Stimulated activated naive CD8-positive, alpha-beta T cell treated with anti-CD3 and anti-CD28 coated beads, Interleukin-15, Interleukin-2, amounts not matched to agents 100 ng/mL and 50 ng/mL, for 24 hours (primary cell): ENCODE data around the gene RANBP9.
A peak's percentile ranks its signal among the peaks of the same experiment; 100 is the strongest.

Experiments
- H3K27ac Mint-ChIP-seq: one replicate; pipeline ENCODE4 v1.8.0; 2021; ENCODE audit warnings: mild to moderate bottlenecking, mixed read lengths
- H3K27me3 Mint-ChIP-seq: one replicate; pipeline ENCODE4 v1.8.0; 2021; ENCODE audit warnings: mixed read lengths
- H3K36me3 Mint-ChIP-seq: one replicate; pipeline ENCODE4 v1.8.0; 2021; ENCODE audit warnings: low read depth, mixed read lengths
- H3K4me1 Mint-ChIP-seq: one replicate; pipeline ENCODE4 v1.8.0; 2021; ENCODE audit warnings: low read depth, mixed read lengths
- H3K4me3 Mint-ChIP-seq: one replicate; pipeline ENCODE4 v1.8.0; 2021; ENCODE audit warnings: mild to moderate bottlenecking, mixed read lengths
- H3K9me3 Mint-ChIP-seq: one replicate; pipeline ENCODE4 v1.8.0; 2021; ENCODE audit warnings: mixed read lengths

Gene RANBP9

DNA sequence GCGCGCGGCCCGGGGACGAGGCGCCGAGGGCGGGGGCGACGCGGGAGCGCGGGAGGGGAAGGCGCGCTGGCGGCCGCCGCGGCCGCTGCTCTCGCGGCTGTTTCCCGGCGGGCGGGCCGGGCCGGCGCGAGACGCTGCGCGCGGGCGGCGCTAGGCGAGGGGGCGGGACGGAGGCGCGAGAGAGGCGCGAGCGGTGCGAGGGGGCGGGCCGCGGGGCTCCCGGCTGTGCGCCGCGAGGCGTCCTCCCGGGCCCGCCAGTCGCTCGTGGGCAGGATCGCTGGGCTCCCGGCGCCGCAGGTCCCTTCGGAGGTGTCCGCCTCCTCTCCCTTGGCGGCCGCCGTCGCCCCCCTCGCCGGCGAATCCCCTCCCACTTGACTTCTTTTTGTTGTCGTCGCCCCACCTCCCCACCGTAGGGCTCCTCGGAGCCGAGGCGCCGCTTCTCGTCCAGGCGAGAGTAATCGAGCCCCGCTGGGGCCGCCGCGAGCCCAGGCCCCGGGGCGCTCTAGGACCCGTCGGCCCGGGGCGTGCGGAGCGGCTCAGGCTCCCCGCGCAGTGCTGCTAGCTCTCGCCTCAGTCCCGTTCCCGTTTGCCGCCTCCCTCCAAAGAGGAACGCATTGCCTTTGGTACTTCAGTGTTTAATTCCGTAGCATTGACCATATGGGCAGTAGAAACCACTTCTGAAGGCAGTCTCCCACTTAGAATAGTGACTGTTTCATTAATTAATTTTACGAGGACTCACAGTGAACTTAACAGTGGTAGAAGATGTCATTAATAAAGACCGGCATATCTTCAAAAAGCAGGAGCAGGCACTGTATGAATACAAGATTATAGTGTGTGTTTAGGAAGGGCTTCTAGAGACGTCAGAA lies at the start of gene RANBP9:
TSS of gene RANBP9 (minus strand) at position 103 of the 866 bp plus-strand sequence. CDS start 330 bp downstream, outside the sequence.
- Mint-ChIP-seq H3K27ac (peak within 1 kb of the TSS; percentile 97), H3K36me3 (peaks cover 16% of the 10 kb centered on the region), H3K4me3 (peak within 1 kb of the TSS; percentile 93), H3K4me1 (peaks cover 63% of the 10 kb centered on the region), H3K9me3 (no peaks in the 10 kb centered on the region), H3K27me3 (no peaks in the 10 kb centered on the region)

- H3K4me1 Mint-ChIP-seq: peaks cover 42% of the 10 kb centered on the region
- H3K27me3 Mint-ChIP-seq: no peaks in the 10 kb centered on the region
- H3K9me3 Mint-ChIP-seq: no peaks in the 10 kb centered on the region
- H3K4me3 Mint-ChIP-seq: no peak overlapping the region
- H3K36me3 Mint-ChIP-seq: no peaks in the 10 kb centered on the region
- H3K27ac Mint-ChIP-seq: no peak overlapping the region
These were observed 49.0 kb upstream of the RANBP9 start for GRCh38 chr6:13760307-13761304.

DNA sequence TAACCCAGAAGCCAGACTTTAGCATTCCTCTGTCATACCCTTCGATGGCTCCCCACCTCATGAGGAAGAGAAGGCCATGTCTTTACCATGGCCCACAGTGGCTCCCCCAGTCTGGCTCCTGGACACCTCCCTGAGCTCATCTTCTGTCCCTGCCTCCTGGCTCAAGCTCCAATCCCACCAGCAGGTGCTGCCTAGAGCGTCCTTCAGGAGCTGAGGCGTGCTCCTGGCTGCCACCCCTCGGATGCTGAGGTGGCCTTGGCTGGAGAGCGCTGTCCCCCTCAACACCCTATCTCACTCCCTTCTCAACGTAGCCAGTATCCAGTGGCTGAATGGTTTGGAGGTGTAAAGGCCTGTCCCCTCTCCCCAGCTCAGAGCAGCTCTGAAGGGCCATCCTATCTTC lies 47.4 kb upstream of the RANBP9 start:
- Mint-ChIP-seq H3K27ac (no peak overlapping the region), H3K36me3 (no peaks in the 10 kb centered on the region)

DNA sequence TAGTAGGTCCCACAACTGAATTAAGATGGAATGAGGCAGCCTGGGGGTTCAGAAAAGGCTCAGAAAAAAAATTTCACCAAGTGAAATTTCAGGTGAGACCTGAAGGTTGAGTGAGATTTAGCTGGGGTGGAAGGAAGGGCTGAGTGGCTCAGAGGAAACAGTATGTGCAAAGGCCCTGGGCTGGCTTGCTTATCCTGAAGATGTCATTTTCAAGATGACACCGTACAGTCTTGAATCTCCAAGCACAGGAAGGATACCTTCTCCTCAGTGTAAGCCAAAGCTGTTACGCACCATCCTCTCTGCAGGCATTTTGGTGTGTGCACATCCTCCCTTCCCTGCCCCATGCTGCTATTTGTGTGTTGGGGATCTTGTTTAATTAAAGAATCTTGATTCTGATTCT lies 43.0 kb upstream of the RANBP9 start:
- no peak overlapping the region for H3K4me3 Mint-ChIP-seq

More for the DNA sequence above, 47.4 kb upstream of the RANBP9 start:
- H3K27me3 Mint-ChIP-seq: no peaks in the 10 kb centered on the region
- peaks cover 36% of the 10 kb centered on the region for H3K4me1 Mint-ChIP-seq
- no peak overlapping the region for H3K4me3 Mint-ChIP-seq
- H3K9me3 Mint-ChIP-seq: no peaks in the 10 kb centered on the region

GRCh38 chr6:13743736-13744127 lies 32.1 kb upstream of the RANBP9 start:
- Mint-ChIP-seq H3K4me1 (peaks cover 16% of the 10 kb centered on the region), H3K27ac (no peak overlapping the region), H3K4me3 (no peak overlapping the region), H3K9me3 (no peaks in the 10 kb centered on the region), H3K36me3 (no peaks in the 10 kb centered on the region), H3K27me3 (no peaks in the 10 kb centered on the region)

More for the DNA sequence above, 43.0 kb upstream of the RANBP9 start:
- H3K27me3 Mint-ChIP-seq: no peaks in the 10 kb centered on the region
- peaks cover 9% of the 10 kb centered on the region for H3K4me1 Mint-ChIP-seq
- no peaks in the 10 kb centered on the region for H3K36me3 Mint-ChIP-seq
- H3K9me3 Mint-ChIP-seq: no peaks in the 10 kb centered on the region
- H3K27ac Mint-ChIP-seq: no peak overlapping the region

GRCh38 chr6:13742961-13743735 lies 31.5 kb upstream of the RANBP9 start:
- Mint-ChIP-seq H3K36me3 (no peaks in the 10 kb centered on the region), H3K4me1 (peaks cover 14% of the 10 kb centered on the region), H3K4me3 (peak overlapping the region; percentile 23), H3K27ac (no peak overlapping the region), H3K9me3 (no peaks in the 10 kb centered on the region), H3K27me3 (no peaks in the 10 kb centered on the region)

DNA sequence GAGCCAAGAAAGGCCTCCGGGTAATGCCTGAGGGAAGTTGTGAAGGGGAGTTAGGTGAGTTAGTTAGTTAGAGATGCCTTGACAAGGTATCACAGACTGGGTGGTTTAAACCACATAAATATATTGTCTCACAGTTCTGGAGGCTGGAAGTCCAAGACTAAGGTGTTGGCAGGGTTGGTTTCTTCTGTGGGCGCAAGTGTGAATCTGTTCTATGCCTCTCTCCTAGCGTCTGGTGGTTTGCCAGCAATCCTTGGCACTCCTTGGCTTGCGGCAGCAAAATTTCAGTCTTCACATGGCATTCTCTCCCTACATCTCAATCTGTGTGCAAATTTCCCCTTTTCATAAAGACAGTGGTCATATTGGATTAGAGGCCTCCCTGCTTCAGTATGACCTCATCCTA lies 29.7 kb upstream of the RANBP9 start:
- no peak overlapping the region for H3K4me3 Mint-ChIP-seq
- no peaks in the 10 kb centered on the region for H3K4me1 Mint-ChIP-seq
- no peaks in the 10 kb centered on the region for H3K9me3 Mint-ChIP-seq
- no peak overlapping the region for H3K27ac Mint-ChIP-seq
- H3K27me3 Mint-ChIP-seq: no peaks in the 10 kb centered on the region
- H3K36me3 Mint-ChIP-seq: no peaks in the 10 kb centered on the region

- H3K36me3 Mint-ChIP-seq: no peaks in the 10 kb centered on the region
These were observed 23.4 kb upstream of the RANBP9 start for GRCh38 chr6:13735031-13735430.

GRCh38 chr6:13733178-13733887 lies 21.7 kb upstream of the RANBP9 start:
- H3K9me3 Mint-ChIP-seq: no peaks in the 10 kb centered on the region
- peaks cover 10% of the 10 kb centered on the region for H3K4me1 Mint-ChIP-seq
- peaks cover 7% of the 10 kb centered on the region for H3K27me3 Mint-ChIP-seq
- no peaks in the 10 kb centered on the region for H3K36me3 Mint-ChIP-seq
- H3K27ac Mint-ChIP-seq: no peak overlapping the region
- H3K4me3 Mint-ChIP-seq: no peak overlapping the region

More at GRCh38 chr6:13735031-13735430, 23.4 kb upstream of the RANBP9 start:
- H3K4me1 Mint-ChIP-seq: peaks cover 2% of the 10 kb centered on the region
- no peak overlapping the region for H3K27ac Mint-ChIP-seq
- no peaks in the 10 kb centered on the region for H3K9me3 Mint-ChIP-seq
- H3K27me3 Mint-ChIP-seq: peaks cover 7% of the 10 kb centered on the region
- no peak overlapping the region for H3K4me3 Mint-ChIP-seq

- Mint-ChIP-seq H3K9me3 (peaks cover 3% of the 10 kb centered on the region), H3K27me3 (peaks cover 7% of the 10 kb centered on the region), H3K4me1 (peaks cover 26% of the 10 kb centered on the region), H3K27ac (no peak overlapping the region), H3K4me3 (no peak overlapping the region), H3K36me3 (no peaks in the 10 kb centered on the region)
These were observed 19.1 kb upstream of the RANBP9 start for GRCh38 chr6:13730704-13731103.

- no peak overlapping the region for H3K27ac Mint-ChIP-seq
- H3K4me1 Mint-ChIP-seq: peaks cover 34% of the 10 kb centered on the region
- peaks cover 3% of the 10 kb centered on the region for H3K9me3 Mint-ChIP-seq
- H3K4me3 Mint-ChIP-seq: no peak overlapping the region
- no peaks in the 10 kb centered on the region for H3K36me3 Mint-ChIP-seq
- peaks cover 7% of the 10 kb centered on the region for H3K27me3 Mint-ChIP-seq
These were observed 18.3 kb upstream of the RANBP9 start for GRCh38 chr6:13729891-13730290.

DNA sequence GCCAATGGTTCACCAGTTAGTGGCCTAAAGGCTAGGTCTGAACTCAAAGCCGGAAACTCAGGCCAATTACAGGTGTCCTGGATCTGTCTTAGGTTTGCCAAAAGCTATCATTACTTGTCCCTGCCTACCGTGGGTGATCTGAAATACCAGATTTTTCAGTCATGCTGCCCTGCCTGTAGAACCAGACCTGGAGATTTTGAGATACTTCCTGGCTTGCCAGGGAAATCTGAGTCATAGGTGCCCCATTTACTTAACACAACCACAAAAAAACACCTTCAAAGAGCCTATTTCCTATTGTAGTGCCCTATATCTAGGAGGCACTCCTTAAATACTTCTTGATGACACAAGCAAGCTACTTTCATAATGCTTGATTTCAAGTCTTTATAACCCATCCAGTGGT lies 13.9 kb upstream of the RANBP9 start:
- no peaks in the 10 kb centered on the region for H3K36me3 Mint-ChIP-seq
- peak overlapping the region; percentile 40 for H3K4me3 Mint-ChIP-seq
- H3K27ac Mint-ChIP-seq: peak overlapping the region; percentile 92
- H3K9me3 Mint-ChIP-seq: peaks cover 3% of the 10 kb centered on the region
- no peaks in the 10 kb centered on the region for H3K27me3 Mint-ChIP-seq
- peaks cover 55% of the 10 kb centered on the region for H3K4me1 Mint-ChIP-seq

DNA sequence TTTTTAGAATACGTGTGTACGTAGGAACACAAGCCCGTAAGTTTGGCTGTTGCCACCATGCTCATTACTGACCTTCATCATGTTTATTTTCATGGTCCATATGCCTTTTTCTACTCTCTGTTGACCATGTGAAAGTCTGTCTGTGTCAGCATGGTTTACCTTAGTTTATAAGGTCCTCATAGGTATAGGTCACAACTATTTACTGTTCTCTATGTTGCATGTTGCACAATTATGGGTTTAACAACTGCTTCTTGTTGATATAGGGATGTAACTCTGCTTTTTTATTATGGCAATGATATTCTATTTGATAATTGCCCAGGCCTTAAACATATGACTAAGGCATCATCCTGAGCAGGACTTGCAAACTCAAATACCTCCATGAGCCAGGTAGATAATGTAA lies 13.4 kb upstream of the RANBP9 start:
- H3K4me3 Mint-ChIP-seq: peak overlapping the region; percentile 40
- peaks cover 53% of the 10 kb centered on the region for H3K4me1 Mint-ChIP-seq
- H3K27ac Mint-ChIP-seq: peak overlapping the region; percentile 92
- H3K36me3 Mint-ChIP-seq: no peaks in the 10 kb centered on the region
- H3K9me3 Mint-ChIP-seq: peaks cover 3% of the 10 kb centered on the region
- no peaks in the 10 kb centered on the region for H3K27me3 Mint-ChIP-seq

GRCh38 chr6:13724182-13724581 lies 12.5 kb upstream of the RANBP9 start:
- peak overlapping the region; percentile 6 for H3K27ac Mint-ChIP-seq
- peaks cover 45% of the 10 kb centered on the region for H3K4me1 Mint-ChIP-seq
- no peaks in the 10 kb centered on the region for H3K36me3 Mint-ChIP-seq
- no peak overlapping the region for H3K4me3 Mint-ChIP-seq
- H3K9me3 Mint-ChIP-seq: peaks cover 3% of the 10 kb centered on the region
- H3K27me3 Mint-ChIP-seq: no peaks in the 10 kb centered on the region
